Activated effector memory CD4-positive, alpha-beta T cell treated with anti-CD3 and anti-CD28 coated beads, Interleukin-2, amount 50 U/mL, for 16 hours (primary cell): ENCODE results near the gene LRRC4B.

Source experiments
- DNase-seq: peaks from one replicate; pipeline ENCODE4 v3.0.0-alpha.2; 2020

The LRRC4B gene

DNA sequence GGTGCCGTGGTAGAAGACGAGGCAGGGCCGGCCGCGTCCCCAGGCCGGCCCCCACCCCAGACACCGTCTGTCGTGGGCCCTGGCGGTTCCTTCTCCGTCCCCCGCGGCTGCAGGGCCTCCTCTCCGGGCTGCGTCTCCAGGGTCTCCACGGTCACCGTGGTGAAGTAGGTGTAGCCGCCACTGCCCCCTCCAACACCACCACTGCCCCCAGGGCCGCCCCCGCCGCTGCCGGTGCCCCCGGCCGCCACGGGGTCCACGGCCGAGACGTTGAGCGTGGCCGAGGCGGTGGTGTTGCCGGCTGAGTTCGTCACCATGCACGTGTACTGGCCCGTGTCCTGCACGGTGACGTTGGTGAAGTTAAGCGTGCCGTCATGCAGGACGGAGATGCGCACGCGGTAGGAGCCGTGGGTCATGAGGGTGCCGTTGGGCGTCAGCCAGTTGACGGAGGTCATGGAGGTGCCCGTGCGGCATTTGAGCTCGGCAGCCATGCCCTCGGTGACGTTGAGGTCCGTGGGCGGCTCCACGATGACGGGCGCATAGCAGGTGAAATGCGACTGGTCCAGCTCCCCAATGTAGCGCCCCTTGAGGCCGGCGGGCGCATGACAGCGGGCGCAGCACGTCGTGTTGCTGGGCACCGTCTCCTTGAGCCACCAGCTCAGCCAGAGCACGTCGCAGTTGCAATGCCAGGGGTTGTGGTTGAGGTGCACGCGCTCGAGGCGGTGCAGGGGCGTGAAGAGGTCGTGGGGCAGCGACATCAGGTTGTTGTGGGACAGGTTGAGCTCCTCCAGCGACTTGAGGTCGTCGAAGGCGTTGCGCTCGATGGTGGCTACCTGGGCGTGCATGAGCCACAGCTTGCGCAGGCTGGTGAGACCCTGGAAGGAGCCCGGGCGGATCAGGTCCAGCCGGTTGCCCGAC lies 49.9 kb downstream of the LRRC4B start:
- no peak for DNase-seq

DNA sequence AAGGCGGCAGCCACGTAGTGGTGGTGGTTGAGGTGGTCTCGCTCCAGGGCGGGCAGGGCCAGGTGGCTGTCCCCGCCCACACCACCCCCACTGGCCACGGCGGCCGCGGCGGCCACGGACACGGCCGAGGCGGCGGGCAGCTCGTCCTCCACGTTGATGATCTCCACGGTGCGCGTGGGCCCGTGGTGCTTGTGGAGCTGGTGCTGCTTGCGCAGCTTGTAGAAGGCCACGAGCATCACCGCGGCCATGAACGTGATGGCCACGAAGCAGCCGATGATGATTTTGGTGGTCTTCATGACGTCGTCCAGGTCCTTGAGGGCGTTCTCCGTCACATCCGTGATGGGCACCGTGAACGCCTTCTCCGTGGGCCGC lies 50.5 kb downstream of the LRRC4B start:
- DNase-seq = no peak

DNA sequence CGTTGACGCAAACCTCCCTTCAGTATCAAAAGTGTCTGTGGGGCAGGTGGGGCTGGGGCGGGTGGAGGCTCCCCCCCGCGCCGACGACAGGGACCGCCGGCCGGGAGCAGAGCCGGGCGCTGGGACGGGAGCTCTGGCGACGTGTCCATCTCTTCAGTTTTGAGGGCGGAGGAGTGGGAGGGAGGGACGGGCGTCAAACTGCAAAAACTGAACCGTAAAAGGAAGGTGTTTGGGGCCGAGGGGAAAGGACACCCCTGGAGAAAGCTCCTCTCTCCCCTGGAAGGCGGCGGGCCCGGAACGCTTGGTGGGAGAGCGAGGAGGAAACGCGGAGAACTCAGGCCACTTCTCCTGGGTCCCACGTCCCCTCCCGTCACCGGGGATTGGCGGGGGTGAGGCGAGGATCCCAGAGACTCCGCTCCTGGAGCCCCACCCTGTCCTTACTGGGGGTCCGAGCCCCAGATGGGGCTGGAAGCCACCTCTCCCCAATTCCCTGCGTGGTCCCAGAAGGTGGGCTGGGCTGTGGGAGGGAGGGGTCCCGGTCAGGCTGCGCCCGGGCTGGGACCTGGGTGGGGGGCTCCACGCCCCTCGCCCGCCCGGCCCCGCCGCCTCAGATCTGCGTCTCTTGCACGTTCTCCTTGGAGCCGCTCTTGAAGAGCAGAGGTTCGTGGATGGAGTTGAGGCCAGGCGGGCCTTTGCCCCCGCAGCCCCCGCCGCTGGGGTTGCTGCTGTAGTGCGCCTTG lies 51.1 kb downstream of the LRRC4B start:
- DNase-seq = peak; percentile 50

DNA sequence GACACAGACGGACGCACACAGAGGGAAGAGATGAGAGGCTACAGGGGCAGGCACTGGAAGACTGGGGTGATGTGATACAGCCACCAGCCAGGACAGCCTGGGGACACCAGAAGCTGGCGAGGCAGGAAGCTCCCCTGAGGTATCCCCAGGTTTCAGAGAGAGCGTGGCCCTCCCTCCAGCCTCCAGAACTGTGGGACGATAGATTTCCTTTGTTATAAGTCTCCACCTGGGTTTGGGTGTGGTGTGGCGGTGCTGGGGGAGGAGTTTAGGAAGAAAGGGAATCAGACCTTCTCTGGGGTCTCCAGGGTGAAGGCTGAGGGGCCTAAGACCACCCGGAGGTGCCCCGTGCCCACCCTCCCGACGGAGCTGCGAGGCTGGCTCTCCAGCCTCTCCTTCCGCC lies 51.8 kb downstream of the LRRC4B start:
- DNase-seq = peak; percentile 58

DNA sequence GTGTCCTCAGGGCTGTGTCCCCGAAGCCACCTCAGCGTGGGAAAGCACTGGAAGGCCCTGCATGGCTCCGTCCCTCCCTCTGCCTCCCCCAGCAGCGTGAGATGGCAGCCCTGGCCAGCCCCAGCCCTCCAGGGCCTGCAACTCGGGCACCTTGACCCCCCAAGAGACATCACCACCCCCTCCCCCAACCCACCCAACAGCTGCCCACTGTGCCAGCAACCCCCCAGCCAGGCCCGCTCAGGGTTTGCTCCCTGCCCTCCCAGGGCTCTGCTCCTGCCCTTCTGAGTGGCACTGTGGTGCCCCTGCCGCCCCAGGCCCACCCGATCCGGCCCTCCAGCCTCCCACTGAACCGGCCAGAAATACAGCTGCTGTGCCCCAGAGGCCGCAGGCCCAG lies 53.1 kb downstream of the LRRC4B start:
- DNase-seq = no peak

DNA sequence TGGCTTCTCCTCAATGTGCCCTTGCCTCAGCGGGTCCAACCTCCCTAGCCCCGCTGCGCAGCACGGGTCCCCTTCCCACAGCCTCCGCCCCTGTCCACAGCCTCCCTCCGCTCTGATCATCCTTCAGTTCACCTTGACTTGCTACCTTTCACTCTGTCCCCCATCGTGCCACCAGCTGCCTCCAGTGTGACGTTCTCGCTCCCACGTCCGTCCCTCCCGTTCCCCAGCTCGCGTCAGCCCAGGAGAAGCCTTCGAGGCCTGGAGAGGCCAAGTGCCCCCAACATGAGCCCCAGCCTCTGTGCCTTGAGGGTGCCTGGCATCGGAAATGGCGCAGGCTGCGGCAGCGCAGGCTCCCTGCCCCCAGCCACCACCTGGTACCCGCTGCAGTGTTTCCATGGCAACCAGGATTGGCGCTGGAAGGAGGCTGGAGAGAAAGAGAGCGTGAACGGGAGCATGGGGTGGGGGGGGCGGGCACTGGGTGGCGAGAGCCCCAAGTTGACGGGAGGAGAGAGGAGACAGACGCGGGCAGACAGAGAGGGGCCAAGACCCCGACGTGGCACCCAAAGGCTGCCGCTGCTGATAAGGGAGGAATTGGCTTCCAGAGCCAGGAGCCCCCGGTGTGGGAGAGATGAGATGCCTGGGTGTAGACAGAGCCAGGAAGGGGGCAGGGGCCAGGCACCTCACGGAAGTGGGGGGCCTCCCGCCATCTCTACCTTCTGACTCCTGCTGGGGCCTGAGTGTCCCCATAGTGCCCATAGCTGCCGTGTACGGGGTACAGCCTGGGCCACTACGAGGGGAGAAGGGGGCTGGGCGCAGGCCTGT lies 53.7 kb downstream of the LRRC4B start:
- DNase-seq = peak; percentile 61

DNA sequence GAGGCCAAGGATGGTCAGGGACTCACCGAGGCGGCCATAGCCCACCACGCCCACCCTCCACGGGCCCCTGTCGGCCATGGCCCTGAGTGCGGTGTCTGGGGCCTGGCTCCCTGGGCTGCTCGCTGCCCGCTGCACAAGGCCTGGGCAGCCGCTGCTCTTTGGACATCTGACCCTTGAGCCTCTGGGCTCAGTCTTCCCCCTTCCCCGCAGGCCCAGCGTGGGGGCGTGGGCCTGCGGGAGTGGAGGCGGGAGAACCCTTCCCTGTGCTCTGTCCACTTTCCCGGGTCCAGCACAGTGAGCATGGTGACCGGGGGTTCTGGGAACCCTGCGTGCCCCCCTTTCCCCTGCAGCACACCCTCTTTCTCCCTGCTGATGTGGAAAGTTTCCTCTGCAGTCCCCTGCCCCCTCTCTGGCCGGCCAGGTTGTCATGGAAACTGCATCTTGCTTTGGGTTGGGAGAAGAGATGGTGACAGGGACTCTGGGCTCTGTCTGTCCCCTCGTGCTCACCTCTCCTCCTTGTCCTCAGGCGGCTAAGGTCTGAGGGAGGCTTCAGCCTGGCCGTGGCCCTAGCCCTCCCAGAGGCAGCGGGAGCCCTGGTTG lies 54.4 kb downstream of the LRRC4B start, which contains the start of gene ASPDH:
ASPDH (minus strand) TSS at position 168 of the 600 bp plus-strand sequence; CDS start at position 78, 90 bp downstream.
- DNase-seq = peak; percentile 57

DNA sequence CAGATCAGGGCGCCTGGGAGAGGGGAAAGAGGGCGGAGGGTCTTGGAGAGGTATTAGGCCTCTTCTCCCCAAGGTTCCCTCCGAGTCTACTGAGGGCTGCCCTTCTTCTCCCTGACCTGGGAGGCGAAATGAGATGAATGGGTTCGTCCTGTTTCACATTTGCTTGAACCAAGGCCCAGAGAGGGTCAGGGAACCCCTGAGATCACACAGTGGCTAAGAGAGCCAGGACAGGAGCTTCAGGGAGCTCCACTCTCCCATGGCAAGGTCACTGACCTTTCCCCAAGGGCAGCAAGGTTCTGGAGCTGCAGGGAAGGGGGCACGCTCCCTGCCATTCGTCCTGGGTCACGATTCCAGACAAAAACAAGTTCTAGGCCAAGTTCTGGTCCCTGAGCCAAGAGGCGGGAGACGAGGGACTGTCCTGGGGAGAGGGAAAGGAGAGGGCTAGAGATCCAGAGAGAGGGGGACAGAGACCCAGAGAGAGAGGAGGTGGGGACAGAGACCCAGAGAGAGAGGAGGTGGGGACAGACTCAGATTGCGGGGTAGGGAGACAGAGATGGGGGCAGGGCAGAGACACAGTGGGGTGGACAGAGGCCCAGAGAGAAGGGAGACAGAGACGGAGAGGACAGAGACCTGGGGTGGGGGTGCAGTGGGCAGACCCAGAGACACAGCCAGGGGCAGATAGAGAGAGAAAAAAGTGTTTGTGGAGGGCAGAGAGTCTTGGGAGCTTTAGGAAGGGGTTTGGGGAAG lies 55.1 kb downstream of the LRRC4B start:
- peak; percentile 50 for DNase-seq

DNA sequence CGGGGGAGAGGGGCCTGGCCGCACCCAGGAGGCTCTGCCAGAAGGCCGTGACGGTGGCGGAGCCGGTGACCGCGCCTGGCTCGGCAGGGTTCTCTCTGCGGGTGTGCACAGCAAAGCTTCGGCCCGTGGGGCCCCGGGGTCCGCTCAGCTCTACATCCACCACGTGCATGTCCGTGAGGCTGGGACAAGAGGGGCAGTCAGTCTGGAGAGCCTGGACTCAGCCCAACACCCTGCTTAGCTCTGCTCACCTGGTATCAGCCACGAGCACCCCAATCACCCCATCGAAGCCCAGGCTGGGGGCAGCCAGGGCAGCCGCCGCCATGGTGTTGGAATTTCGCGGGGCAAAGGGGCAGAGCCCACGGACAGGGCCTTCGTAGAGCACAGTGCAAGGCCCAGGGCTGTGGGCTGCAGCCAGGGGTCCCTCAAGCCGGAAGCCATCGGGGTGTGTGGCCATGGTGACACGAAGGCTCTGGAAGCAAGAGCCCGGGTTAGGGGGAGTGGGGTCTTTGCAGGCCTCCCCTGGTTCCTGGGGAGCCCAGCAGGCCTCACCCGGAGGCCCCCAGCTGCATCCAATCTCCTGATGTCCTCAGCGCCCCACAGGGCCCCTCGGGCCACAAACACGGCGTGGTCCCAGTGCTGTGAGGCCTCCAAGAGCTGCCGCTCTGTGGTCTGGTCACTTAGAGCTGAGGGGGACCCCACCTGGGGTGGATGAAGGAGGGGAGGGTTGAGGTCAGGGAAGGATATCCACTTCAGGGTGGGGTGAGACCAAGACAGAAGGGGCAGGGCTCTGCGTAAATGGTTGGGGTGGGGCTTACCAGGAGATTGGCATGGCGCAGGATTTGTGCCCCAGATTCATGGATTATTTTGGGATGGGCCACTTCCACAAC lies 55.9 kb downstream of the LRRC4B start:
- DNase-seq = peak; percentile 62

DNA sequence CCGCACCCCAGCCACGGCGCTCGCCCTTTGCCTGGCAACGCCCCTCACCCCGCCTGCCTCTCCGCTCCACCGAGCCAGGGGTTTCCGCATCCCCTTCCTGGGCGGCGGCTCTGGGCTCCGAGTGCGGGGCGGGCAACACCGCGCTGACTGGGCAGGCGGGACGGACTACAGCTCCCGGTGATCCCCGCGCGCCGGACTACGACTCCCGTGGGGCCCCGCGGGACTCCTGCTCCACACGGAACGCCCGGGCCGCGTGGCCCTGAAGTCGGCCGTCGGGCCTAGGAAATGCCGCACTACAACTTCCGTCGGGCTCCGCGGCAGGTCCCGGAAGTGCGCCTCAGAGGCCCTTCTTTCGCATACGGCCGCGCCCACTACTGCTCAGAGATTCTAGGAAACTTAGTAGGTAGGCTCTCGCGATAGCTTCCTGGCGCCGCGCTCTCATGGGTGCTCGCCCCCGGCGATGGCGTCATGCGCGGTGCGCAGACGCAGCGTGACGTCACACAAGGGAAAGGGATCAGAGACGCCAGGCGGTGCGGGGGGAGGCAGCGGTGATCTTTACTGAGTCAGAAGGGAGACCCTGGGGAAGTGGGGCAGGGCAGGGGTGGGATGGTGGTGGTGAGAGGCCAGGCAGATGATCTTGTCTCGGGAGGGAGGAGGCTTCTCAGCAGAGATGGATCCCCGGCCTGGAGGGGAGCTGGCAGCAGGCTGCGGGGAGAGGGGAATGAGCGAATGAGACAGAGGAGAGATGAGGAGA lies 57.0 kb downstream of the LRRC4B start, which contains the start of gene JOSD2:
JOSD2 (minus strand) TSS at position 123 of the 754 bp plus-strand sequence. CDS start 760 bp downstream, outside the sequence.
- DNase-seq = peak; percentile 99

DNA sequence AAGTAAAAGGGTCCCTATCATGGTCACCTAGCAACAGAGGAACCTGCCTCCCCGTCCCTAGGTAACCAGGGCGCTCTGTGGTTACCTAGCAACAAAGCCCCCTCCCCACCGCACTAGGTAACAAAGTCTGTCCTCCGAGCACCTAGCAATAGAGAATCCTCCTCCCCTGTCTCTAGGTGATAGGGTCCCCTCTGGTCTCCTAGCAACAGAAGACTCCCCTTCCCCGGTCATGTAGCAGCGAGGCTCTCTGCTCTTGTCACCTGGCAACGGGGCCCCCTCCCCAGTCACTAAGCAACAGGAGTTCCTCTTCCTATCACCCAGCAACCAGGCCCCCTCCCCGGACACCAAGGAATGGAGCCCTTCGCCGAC lies 57.6 kb downstream of the LRRC4B start:
- DNase-seq = no peak

DNA sequence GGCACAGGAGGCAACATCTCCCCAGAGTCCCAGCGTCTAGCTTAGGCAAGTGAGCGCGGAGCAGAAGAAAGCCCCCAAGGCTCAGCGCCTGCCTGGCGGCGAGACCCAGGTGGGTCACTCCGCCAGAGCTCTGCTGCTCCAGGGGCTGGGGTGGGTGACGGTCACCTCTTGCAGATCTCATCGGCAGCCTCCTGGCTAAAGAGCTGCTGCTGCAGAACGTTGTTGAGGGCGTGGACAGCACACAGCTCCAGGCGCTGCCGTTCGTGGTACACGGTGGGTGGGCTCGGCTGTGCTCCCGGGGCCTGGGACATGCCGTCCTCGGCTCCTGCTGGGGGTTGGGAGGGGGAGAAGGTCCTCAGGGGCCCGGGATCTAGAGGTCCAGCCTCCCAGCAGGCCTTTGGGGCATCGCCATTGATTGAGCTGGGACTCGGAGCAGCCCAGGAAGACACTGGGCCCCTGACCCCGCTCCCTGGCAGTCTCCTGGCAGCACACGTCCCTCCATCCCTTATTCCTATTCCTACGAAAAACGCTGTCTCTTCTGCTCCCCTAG lies 58.0 kb downstream of the LRRC4B start:
- DNase-seq = peak; percentile 62

DNA sequence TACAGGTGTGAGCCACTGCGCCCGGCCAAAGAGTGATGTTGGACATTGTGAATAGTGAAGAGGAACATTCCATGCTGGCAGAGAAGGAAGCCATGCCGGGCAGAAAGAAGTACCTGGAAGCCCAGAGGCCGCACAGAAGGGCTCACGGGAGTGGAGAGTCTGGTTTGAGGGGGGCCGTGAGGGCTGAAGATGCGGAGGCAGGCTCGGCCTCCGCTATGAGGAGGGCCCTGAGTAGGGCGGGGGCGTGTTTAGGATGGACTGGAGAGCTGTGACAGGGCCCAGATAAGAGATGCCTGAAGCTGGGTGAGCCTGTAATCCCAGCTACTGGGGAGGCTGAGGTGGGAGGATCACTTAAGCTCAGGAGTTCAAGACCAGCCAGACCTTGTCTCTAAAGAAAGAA lies 58.9 kb downstream of the LRRC4B start:
- DNase-seq = peak; percentile 54

DNA sequence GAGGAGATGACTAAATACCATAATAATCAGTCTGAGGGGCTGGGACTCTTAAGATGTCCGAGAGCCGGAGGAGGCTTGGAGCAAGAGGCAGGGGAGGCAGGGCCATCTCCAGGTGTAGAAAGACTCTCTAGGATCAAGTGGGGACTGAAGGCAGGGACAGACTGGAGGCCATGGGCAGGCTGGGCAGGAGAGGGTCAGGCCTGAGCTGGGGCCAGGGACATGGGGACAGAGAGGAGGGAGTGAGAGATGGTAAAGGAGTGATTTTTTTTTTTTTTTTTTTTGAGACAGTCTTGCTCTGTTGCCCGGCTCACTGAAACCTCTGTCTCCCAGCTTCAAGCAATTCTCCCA lies 59.4 kb downstream of the LRRC4B start:
- DNase-seq = peak; percentile 46

DNA sequence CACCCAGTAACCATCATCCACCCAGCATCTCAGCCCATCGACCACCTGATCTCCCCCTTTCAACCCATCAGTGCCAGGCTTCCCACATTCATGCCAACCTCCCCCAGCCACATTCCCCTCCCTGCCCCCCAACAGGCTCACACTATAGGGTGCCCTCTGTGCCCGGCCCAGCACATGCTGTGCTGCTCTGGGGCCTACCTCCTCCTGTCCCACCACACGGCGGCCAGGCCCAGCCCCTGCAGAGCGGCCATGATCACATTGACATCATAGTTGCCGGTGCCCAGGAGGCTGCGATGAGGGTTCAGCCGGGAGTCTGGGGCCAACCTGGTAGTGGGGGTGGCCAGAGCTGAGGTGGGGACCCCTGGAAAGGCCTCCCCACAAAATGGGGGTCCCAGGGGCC lies 60.9 kb downstream of the LRRC4B start:
- DNase-seq = peak; percentile 57

DNA sequence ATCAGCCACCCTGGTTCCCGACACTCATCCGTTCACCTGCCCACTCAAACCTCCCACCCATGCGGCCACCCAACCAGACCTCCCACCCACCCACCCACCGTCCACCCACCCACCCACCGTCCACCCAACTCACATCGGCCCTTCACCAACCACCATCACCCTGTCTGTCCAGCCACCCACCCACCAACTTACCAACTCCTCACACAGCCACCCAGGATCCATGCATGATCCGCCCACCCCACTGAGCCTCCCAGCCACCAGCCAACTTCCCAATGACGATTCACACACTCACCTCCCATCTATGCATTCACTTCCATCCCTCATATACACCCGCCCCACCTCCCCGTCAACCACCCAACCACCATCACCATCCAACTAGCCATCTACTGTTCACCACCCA lies 61.5 kb downstream of the LRRC4B start:
- DNase-seq = peak; percentile 48

DNA sequence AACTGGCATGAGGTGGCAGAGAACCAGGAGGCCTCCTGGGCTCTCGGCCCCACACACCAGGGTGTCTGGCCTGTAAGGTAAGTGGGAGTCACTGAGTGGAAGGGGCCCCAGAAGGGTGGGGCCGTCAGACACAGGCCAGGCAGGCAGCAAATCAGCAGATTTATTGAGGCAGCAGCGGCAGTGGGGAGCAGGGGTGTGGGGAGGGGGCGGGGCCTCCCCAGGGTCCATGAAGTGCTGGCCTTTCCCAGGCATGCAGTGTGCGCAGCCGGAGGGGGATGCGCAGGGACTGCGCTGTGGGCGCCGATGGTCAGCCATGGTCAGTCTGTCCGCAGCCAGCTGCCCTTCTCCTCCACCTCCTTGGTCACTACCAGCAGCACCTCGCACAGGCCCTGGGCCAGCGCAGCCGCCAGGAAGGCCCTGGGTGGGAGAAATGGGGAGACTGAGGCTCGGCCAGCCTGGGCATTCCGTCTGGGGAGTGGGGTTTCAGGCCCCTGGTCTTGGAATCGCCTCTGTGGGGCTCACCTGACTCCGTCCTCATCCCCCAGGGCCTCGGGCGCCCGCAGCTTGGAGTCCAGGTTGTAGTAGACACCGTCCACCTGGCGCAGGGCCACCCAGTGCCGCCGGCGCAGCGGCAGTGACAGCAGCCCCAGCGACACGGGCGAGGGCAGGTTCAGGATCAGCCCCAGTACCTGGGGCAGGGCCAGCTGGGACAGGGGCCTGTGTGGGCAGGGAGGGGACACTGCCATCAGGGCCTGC lies 62.2 kb downstream of the LRRC4B start:
- peak; percentile 61 for DNase-seq

DNA sequence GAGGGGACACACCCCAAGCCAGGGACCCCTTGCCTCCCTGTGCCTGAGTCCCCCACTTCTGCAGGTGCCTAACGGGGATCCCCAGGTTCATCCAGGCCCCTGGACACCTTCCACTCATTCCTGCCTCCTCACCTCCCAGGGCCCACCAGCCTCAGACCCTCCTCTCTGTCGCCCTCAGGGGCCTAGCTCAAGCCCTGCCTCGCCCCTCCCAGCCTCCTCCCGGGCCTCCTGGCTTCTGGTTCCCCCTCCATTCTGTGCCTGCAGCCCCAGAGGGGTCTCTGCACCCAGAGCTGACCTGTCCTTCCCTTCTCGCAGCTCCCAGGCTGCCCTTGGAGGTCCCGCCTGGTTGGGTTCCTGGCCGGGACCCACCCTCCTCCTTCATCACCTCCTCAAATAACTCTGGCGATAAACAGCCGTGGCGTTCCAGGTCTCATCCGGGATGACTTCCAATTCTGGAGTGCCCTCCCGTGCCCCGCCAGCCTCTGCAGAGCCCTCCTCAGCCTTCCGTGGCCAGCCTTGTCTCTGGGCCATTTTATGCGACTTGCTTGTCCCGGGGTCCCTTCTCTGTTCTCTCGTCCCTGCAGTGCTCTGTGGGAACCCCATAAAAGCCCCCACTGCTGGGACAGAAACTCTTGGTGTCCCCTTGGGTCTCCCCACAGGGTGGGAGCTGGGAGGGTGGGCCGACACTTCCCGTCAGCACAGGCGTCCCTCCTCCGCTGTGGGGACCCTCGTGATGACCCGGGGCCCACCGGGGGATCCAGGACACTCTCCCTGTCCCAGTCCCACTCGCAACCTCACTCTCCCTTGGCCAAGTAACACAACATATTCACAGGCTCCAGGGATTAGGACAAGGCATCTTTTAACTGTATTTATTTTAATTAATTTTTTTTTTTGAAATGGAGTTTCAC lies 66.4 kb downstream of the LRRC4B start:
- peak; percentile 60 for DNase-seq
